Transverse colon (tissue), 4 donors: ENCODE data around the gene COG2. TPM values are rescaled to one million over a fixed set of nuclear protein-coding genes. Genes with fewer than 3 reads are reported as not detected.
"Not testable (repeated sequence)": the region's sequence is repeated elsewhere in the genome, so short reads cannot be mapped to it uniquely, and the experiment has no call there.

ENCODE experiments used
- DNase-seq: peaks from one replicate; pipeline ENCODE4 v3.0.0-alpha.2; 2019
- H3K27ac ChIP-seq, 4 donors: fragments of 200-600 bp; sonication (generic); 2 replicates each; pipeline ENCODE4 v1.5.1; 2016 to 2018; ENCODE audit warnings: inconsistent platforms in 4 of 4
- H3K27me3 ChIP-seq: fragments of 200-600 bp; sonication (generic); 2 replicates; pipeline ENCODE4 v1.5.1; 2017; ENCODE audit warnings: inconsistent platforms
- H3K36me3 ChIP-seq, 4 donors: fragments of 200-600 bp; sonication (generic); 2 replicates each; pipeline ENCODE4 v1.5.1; 2017 to 2019; ENCODE audit warnings: inconsistent platforms in 4 of 4
- H3K4me1 ChIP-seq, 4 donors: fragments of 200-600 bp; sonication (generic); 2 replicates each; pipeline ENCODE4 v1.5.1; 2017 to 2020; ENCODE audit warnings: inconsistent platforms in 4 of 4
- H3K4me3 ChIP-seq, 4 donors: fragments of 200-600 bp; sonication (generic); 1 replicate in 1 of 4; 2 replicates in 3 of 4; pipeline versions ENCODE4 v1.5.1 to v1.6.1; 2017 to 2019; ENCODE audit warnings: inconsistent platforms in 4 of 4
- H3K9me3 ChIP-seq, 2 donors: fragments of 200-600 bp; sonication (generic); 2 replicates each; pipeline ENCODE4 v1.5.1; 2017 to 2019; ENCODE audit warnings: inconsistent platforms in 2 of 2
- CTCF ChIP-seq, 5 experiments: fragments of 200-600 bp in 3 of 5; fragments of 450-650 bp in 2 of 5; sonication (generic) in 3 of 5; IDR thresholded peaks; 1 replicate in 2 of 5; 2 replicates in 3 of 5; pipeline ENCODE4 v1.5.1; 2016 to 2017; ENCODE audit warnings: antibody characterized with exemption in 5 of 5, inconsistent platforms in 3 of 5, mild to moderate bottlenecking in 2 of 5, moderate library complexity in 1 of 5
- EP300 ChIP-seq: sonication (generic); formaldehyde crosslinking; IDR thresholded peaks from one replicate; pipeline ENCODE4 v1.6.1; 2017; ENCODE audit warnings: antibody characterized with exemption, low read depth
- POLR2A ChIP-seq: fragments of 450-650 bp; IDR thresholded peaks from one replicate; pipeline ENCODE4 v1.6.1; 2016; ENCODE audit warnings: antibody characterized with exemption, mild to moderate bottlenecking, moderate library complexity
- POLR2AphosphoS5 ChIP-seq, 3 donors: sonication (generic); formaldehyde crosslinking; IDR thresholded peaks; one replicate each; pipeline ENCODE4 v1.6.1; 2016; ENCODE audit warnings: antibody characterized with exemption in 3 of 3
- WGBS, 2 donors: methylation state at CpG; one replicate each; pipeline ENCODE4 v1.1.5; 2018; ENCODE audit warnings: low coverage in 1 of 2; 5-methylcytosine and 5-hydroxymethylcytosine counted together
- in situ Hi-C, 4 donors: fragments of 200-750 bp; cut with MboI; loops; one replicate each; pipeline versions ENCODE4 v1.15.0 to v1.15.1; 2017; ENCODE audit warnings: low sequenced_read_pairs in 3 of 4, low pct_ligation_motif_present in 1 of 4, low pct_unique_long_range_greater_than_20kb in 1 of 4
- intact Hi-C: fragments of 100-400 bp; cut with DNase I; formaldehyde crosslinking; loops from one replicate; pipeline ENCODE4 v1.15.1; 2023; ENCODE audit warnings: low total_unique reads
- total RNA-seq, 4 donors: library from RNA; depleted of rRNA; stranded (reverse); fragments of >200 nt; gene quantifications; one replicate each; pipeline ENCODE4 v1.1.0, GENCODE V29; 2016

The COG2 gene
- total RNA-seq, 4 donors from 2014 or later, result 14.3 to 43.3 (median 29.2) TPM

DNA sequence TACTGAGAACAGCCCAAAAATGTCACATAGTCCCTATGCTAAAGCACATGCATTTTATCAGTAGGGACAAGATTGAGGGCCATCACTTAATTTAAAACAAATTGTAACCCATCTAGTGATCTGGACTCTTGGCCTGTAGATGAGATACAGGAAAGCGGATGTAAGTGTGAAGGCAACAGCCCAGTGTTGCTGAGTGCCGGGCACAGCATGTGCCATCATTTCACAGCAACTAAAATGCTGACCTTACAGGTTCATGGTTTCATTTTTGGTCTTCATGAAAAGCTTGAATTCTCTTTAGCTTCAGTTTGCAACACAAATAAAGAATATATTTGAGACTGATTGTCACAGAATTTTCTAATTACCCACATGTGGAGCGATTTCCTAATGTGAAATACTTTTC, 5.8 kb downstream of the COG2 start:
- H3K4me3 ChIP-seq, result no peak overlapping the region
- H3K36me3 ChIP-seq, result no peaks in the 10 kb centered on the region
- 93 to 100% methylated on average over 3 of the region's 3 CpGs for WGBS, 2 donors
- H3K4me1 ChIP-seq, result peaks cover 13 to 22% (median 19%) of the 10 kb centered on the region in 4 donors
- no peaks in the 10 kb centered on the region for H3K27me3 ChIP-seq
- TF ChIP-seq CTCF (IDR thresholded peaks at IDR 0.05) (no peak), POLR2A (no peak), EP300 (no peak), POLR2AphosphoS5 (IDR thresholded peaks at IDR 0.05) (no peak)
- H3K9me3 ChIP-seq, result no peaks in the 10 kb centered on the region
- intact Hi-C loops (no loop called here), in situ Hi-C loops (no loop called here)
- no peak for DNase-seq
- no peak overlapping the region for H3K27ac ChIP-seq

- Histone ChIP-seq H3K27ac (no peak overlapping the region), H3K27me3 (no peaks in the 10 kb centered on the region), H3K4me1 (peaks cover 0 to 4% (median under 1%) of the 10 kb centered on the region in 4 donors), H3K36me3 (no peaks in the 10 kb centered on the region), H3K4me3 (no peak overlapping the region), H3K9me3 (no peaks in the 10 kb centered on the region)
- TF ChIP-seq POLR2A (no peak), EP300 (no peak), CTCF (IDR thresholded peaks at IDR 0.05) (no peak), POLR2AphosphoS5 (IDR thresholded peaks at IDR 0.05) (no peak)
- intact Hi-C loops (no loop called here), in situ Hi-C loops (loop anchor here in 1 of 4 donors (25.0 kb wide), 1 partner anchor 112 kb away; no protein-coding TSS in a partner anchor)
- no peak for DNase-seq
- WGBS, 2 donors, result 91 to 100% methylated on average over 1 of the region's 1 CpG
These were observed 8.0 kb downstream of the COG2 start for GRCh38 chr1:230650300-230650699.

DNA sequence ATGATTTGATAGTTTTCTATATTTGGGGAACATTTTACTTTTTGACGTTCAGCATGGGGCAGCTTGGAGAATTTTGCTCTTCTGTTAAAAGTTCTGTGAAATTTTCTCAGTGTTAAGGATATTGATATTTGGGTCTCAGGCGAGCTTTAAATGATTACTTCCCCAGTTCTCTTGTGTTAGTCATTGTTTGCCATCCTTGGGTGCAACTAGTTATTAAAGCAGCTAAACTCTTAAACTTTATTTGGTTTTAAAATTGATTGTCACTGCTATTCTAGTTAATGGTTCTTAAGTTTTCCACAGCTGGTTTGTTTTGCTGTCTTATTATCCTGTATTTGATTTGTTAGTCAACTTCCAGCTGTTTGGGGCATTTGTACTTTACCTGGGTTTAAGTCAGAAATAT, 9.0 kb downstream of the COG2 start:
- intact Hi-C loops, result no loop called here
- peaks cover 0 to 3% (median 0%) of the 10 kb centered on the region in 4 donors for H3K4me1 ChIP-seq
- WGBS, 2 donors, result 90 to 100% methylated on average over 1 to 2 of the region's 2 CpGs

DNA sequence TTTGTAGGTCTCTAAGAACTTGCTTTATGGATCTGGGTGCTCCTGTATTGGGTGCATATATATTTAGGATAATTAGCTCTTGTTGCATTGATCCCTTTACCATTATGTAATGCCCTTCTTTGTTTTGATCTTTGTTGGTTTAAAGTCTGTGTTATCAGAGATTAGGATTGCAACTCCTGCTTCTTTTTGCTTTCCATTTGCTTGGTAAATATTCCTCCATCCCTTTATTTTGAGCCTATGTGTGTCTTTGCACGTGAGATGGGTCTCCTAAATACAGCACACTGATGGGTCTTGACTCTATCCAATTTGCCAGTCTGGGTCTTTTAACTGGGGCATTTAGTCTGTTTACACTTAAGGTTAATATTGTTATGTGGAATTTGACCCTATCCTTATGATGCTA, 14.4 kb downstream of the COG2 start:
- DNase-seq, intact Hi-C loops: not testable (repeated sequence)
- 96 to 100% methylated on average over 1 of the region's 1 CpG for WGBS, 2 donors

More for the DNA sequence above, 9.0 kb downstream of the COG2 start:
- Histone ChIP-seq H3K9me3 (no peaks in the 10 kb centered on the region), H3K4me3 (no peak overlapping the region), H3K27me3 (no peaks in the 10 kb centered on the region), H3K27ac (no peak overlapping the region), H3K36me3 (no peaks in the 10 kb centered on the region)
- no peak for DNase-seq
- TF ChIP-seq CTCF (IDR thresholded peaks at IDR 0.05) (no peak), POLR2AphosphoS5 (IDR thresholded peaks at IDR 0.05) (no peak), POLR2A (no peak), EP300 (no peak)
- in situ Hi-C loops, result loop anchor here in 1 of 4 donors (25.0 kb wide), 1 partner anchor 111 kb away; no protein-coding TSS in a partner anchor

GRCh38 chr1:230658103-230658502, 15.8 kb downstream of the COG2 start:
- WGBS, 2 donors, result 100% methylated on average over 1 of the region's 1 CpG; no CpG with 5 or more reads in 1 of the 2 donors
- intact Hi-C loops, result not testable (repeated sequence)

More for the DNA sequence above, 14.4 kb downstream of the COG2 start:
- H3K4me1 ChIP-seq, H3K27me3 ChIP-seq, H3K4me3 ChIP-seq, H3K9me3 ChIP-seq, H3K27ac ChIP-seq: not testable (repeated sequence)
- in situ Hi-C loops, result loop anchor here in 1 of 4 donors (25.0 kb wide), 1 partner anchor 106 kb away; no protein-coding TSS in a partner anchor
- H3K36me3 ChIP-seq, result peaks cover 0 to 16% (median 5%) of the 10 kb centered on the region in 4 donors

More at GRCh38 chr1:230658103-230658502, 15.8 kb downstream of the COG2 start:
- not testable (repeated sequence) for H3K4me1 ChIP-seq, H3K27me3 ChIP-seq, H3K9me3 ChIP-seq, DNase-seq, H3K27ac ChIP-seq, H3K4me3 ChIP-seq
- in situ Hi-C loops, result loop anchor here in 1 of 4 donors (25.0 kb wide), 1 partner anchor 104 kb away; no protein-coding TSS in a partner anchor
- peaks cover 0 to 20% (median 6%) of the 10 kb centered on the region in 4 donors for H3K36me3 ChIP-seq
